Tibial nerve (tissue), 4 donors: ENCODE data around the gene KDELR3. TPM values are rescaled to one million over a fixed set of nuclear protein-coding genes. Genes with fewer than 3 reads are reported as not detected.

Source experiments
- DNase-seq, 2 donors: peaks; one replicate each; pipeline ENCODE4 v3.0.0-alpha.2; 2019; ENCODE audit warnings: low spot score in 2 of 2
- H3K27ac ChIP-seq, 4 donors: fragments of 200-600 bp; sonication (generic) in 3 of 4; one replicate each; pipeline ENCODE4 v1.5.1; 2017 to 2019; ENCODE audit warnings: mild to moderate bottlenecking in 1 of 4
- H3K27me3 ChIP-seq, 2 donors: fragments of 200-600 bp; sonication (generic) in 1 of 2; one replicate each; pipeline versions ENCODE4 v1.5.1 to v1.6.0; 2017 to 2019
- H3K36me3 ChIP-seq, 3 donors: fragments of 200-600 bp; sonication (generic); one replicate each; pipeline ENCODE4 v1.5.1; 2018 to 2019
- H3K4me1 ChIP-seq, 4 donors: fragments of 200-600 bp; sonication (generic) in 3 of 4; one replicate each; pipeline ENCODE4 v1.5.1; 2017 to 2019
- H3K4me3 ChIP-seq, 4 donors: fragments of 200-600 bp; sonication (generic) in 3 of 4; one replicate each; pipeline ENCODE4 v1.5.1; 2017 to 2019; ENCODE audit warnings: mild to moderate bottlenecking in 1 of 4, moderate library complexity in 1 of 4
- H3K9me3 ChIP-seq, 4 donors: fragments of 200-600 bp; sonication (generic) in 3 of 4; one replicate each; pipeline ENCODE4 v1.5.1; 2017 to 2019
- EP300 ChIP-seq, 2 donors: sonication (generic); formaldehyde crosslinking; IDR thresholded peaks; one replicate each; pipeline ENCODE4 v1.6.1; 2017; ENCODE audit warnings: antibody characterized with exemption in 2 of 2, mild to moderate bottlenecking in 1 of 2
- POLR2A ChIP-seq, 2 donors: fragments of 450-650 bp; IDR thresholded peaks; one replicate each; pipeline ENCODE4 v1.6.1; 2017; ENCODE audit warnings: antibody characterized with exemption in 2 of 2, mild to moderate bottlenecking in 2 of 2, moderate library complexity in 2 of 2
- WGBS, 2 donors: methylation state at CpG; one replicate each; pipeline ENCODE4 v1.1.5; 2018; 5-methylcytosine and 5-hydroxymethylcytosine counted together
- total RNA-seq, 4 donors: library from RNA; depleted of rRNA; stranded (reverse); fragments of >200 nt; gene quantifications; one replicate each; pipeline ENCODE4 v1.1.0, GENCODE V29; 2016
- TF ChIP-seq, protein P1 (sequence below), 5 experiments: fragments of 200-600 bp in 3 of 5; fragments of 450-650 bp in 2 of 5; sonication (generic) in 3 of 5; IDR thresholded peaks; one replicate each; pipeline ENCODE4 v1.5.1; 2016 to 2019; ENCODE audit warnings: antibody characterized with exemption in 5 of 5, mild to moderate bottlenecking in 3 of 5, moderate library complexity in 2 of 5

Gene KDELR3
- total RNA-seq, result 10 to 100 TPM in 3 of 4 donors, 1 to 10 TPM in 1; 6.1 to 18.0 (median 10.6) TPM

- Histone ChIP-seq H3K4me3 (peak within 1 kb of the TSS; percentile 35 to 68 (median 60)), H3K9me3 (no peaks in the 10 kb centered on the region), H3K36me3 (no peaks in the 10 kb centered on the region), H3K27me3 (peaks cover 0 to 4% of the 10 kb centered on the region in 2 donors), H3K4me1 (peaks cover 0 to 19% (median 9%) of the 10 kb centered on the region in 4 donors), H3K27ac (peak within 1 kb of the TSS in 3 of 4 donors; percentile 57 to 84 (median 63))
- TF ChIP-seq, protein P1, sequence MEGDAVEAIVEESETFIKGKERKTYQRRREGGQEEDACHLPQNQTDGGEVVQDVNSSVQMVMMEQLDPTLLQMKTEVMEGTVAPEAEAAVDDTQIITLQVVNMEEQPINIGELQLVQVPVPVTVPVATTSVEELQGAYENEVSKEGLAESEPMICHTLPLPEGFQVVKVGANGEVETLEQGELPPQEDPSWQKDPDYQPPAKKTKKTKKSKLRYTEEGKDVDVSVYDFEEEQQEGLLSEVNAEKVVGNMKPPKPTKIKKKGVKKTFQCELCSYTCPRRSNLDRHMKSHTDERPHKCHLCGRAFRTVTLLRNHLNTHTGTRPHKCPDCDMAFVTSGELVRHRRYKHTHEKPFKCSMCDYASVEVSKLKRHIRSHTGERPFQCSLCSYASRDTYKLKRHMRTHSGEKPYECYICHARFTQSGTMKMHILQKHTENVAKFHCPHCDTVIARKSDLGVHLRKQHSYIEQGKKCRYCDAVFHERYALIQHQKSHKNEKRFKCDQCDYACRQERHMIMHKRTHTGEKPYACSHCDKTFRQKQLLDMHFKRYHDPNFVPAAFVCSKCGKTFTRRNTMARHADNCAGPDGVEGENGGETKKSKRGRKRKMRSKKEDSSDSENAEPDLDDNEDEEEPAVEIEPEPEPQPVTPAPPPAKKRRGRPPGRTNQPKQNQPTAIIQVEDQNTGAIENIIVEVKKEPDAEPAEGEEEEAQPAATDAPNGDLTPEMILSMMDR (IDR thresholded peaks at IDR 0.05), result no peak
- peak in 1 of 2 donors; percentile 41 for TF ChIP-seq EP300 (IDR thresholded peaks at IDR 0.05)
- TF ChIP-seq POLR2A (IDR thresholded peaks at IDR 0.05), result peak in 1 of 2 donors; percentile 24
- 1% methylated on average over 40 to 42 of the region's 53 CpGs for WGBS, 2 donors
- peak; percentile 26 to 49 for DNase-seq
Measured at GRCh38 chr22:38467904-38468442, at the start of gene KDELR3. Gene KDELR3 (plus strand): TSS chr22:38468096. CDS start chr22:38468234, 138 bp downstream.

DNA sequence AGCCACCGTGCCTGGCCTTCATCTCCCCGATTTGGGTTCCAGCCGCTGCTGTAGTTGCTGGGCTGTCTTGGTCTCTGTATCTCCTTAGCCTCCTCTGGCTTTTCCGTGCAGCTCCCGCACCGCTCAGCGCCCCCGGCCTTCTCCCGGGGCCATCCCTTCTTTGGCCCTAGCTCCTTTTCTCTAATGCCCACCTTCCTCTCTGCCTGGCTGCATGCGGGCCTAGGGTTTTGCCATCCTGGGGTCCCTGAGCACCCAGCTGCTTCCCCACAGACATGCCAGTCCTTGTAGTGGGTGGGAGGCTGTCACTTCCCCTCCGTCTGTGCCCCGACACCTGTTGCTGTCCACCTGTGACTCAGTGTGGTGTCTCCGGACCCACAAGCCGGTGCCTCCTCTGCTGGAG lies 49.3 kb upstream of the KDELR3 start:
- Histone ChIP-seq H3K9me3 (no peaks in the 10 kb centered on the region), H3K4me1 (no peaks in the 10 kb centered on the region), H3K36me3 (no peaks in the 10 kb centered on the region), H3K4me3 (no peak overlapping the region), H3K27ac (no peak overlapping the region), H3K27me3 (no peaks in the 10 kb centered on the region)
- 86 to 94% methylated on average over 14 of the region's 14 CpGs for WGBS, 2 donors
- no peak for DNase-seq
- TF ChIP-seq, protein P1 (IDR thresholded peaks at IDR 0.05), result no peak
- TF ChIP-seq EP300 (IDR thresholded peaks at IDR 0.05), result no peak
- TF ChIP-seq POLR2A (IDR thresholded peaks at IDR 0.05), result no peak

GRCh38 chr22:38419121-38419857 lies 48.6 kb upstream of the KDELR3 start:
- H3K4me1 ChIP-seq, result no peaks in the 10 kb centered on the region
- H3K4me3 ChIP-seq, result no peak overlapping the region
- no peaks in the 10 kb centered on the region for H3K9me3 ChIP-seq
- DNase-seq, result no peak
- no peaks in the 10 kb centered on the region for H3K36me3 ChIP-seq
- WGBS, 2 donors, result 79 to 88% methylated on average over 10 to 14 of the region's 14 CpGs
- TF ChIP-seq, protein P1 (IDR thresholded peaks at IDR 0.05), result no peak
- no peak for TF ChIP-seq EP300 (IDR thresholded peaks at IDR 0.05)
- H3K27me3 ChIP-seq, result no peaks in the 10 kb centered on the region
- no peak overlapping the region for H3K27ac ChIP-seq

GRCh38 chr22:38419858-38420160 lies 48.1 kb upstream of the KDELR3 start:
- Histone ChIP-seq H3K27ac (no peak overlapping the region), H3K4me1 (no peaks in the 10 kb centered on the region), H3K4me3 (no peak overlapping the region), H3K36me3 (no peaks in the 10 kb centered on the region), H3K27me3 (no peaks in the 10 kb centered on the region), H3K9me3 (no peaks in the 10 kb centered on the region)
- no peak for DNase-seq
- no peak for TF ChIP-seq EP300 (IDR thresholded peaks at IDR 0.05)
- WGBS, 2 donors, result 70% methylated on average over 7 to 8 of the region's 8 CpGs

GRCh38 chr22:38420734-38421133 lies 47.2 kb upstream of the KDELR3 start:
- Histone ChIP-seq H3K9me3 (no peaks in the 10 kb centered on the region), H3K27me3 (no peaks in the 10 kb centered on the region), H3K27ac (no peak overlapping the region), H3K4me1 (no peaks in the 10 kb centered on the region), H3K36me3 (no peaks in the 10 kb centered on the region), H3K4me3 (no peak overlapping the region)
- 94% methylated on average over 4 of the region's 4 CpGs for WGBS, 2 donors
- TF ChIP-seq EP300 (IDR thresholded peaks at IDR 0.05), result no peak
- no peak for DNase-seq
